Loucy (cell line): ENCODE data around the gene CSNK1G3.

Experiments
- H2AFZ ChIP-seq: fragments of 200-600 bp; sonication (generic); 2 replicates; pipeline ENCODE4 v1.6.0; 2016; ENCODE audit warnings: antibody characterized with exemption, mild to moderate bottlenecking, low read length, moderate library complexity
- H3F3A ChIP-seq: fragments of 200-600 bp; 2 replicates; pipeline ENCODE4 v1.6.0; 2016; ENCODE audit warnings: antibody characterized with exemption, low read depth, mild to moderate bottlenecking
- H3K27me3 ChIP-seq: fragments of 200-600 bp; sonication (generic); 2 replicates; pipeline ENCODE4 v1.6.1; 2014; ENCODE audit warnings: low read length, mild to moderate bottlenecking; ENCODE audit not compliant: insufficient read depth, poor library complexity, severe bottlenecking
- H3K36me3 ChIP-seq: fragments of 200-600 bp; sonication (generic); 2 replicates; pipeline ENCODE4 v1.6.1; 2016; ENCODE audit warnings: low read length; ENCODE audit not compliant: insufficient read depth
- H3K4me1 ChIP-seq: fragments of 200-600 bp; sonication (generic); 2 replicates; pipeline ENCODE4 v1.5.1; 2014; ENCODE audit warnings: low read length, mild to moderate bottlenecking; ENCODE audit not compliant: insufficient read depth, poor library complexity, severe bottlenecking
- H3K4me2 ChIP-seq: fragments of 200-600 bp; sonication (generic); 2 replicates; pipeline ENCODE4 v1.6.0; 2014; ENCODE audit warnings: antibody characterized with exemption, low read length, low read depth, mild to moderate bottlenecking; ENCODE audit not compliant: poor library complexity, severe bottlenecking
- H3K4me3 ChIP-seq: fragments of 200-600 bp; sonication (generic); 2 replicates; pipeline ENCODE4 v1.5.1; 2014; ENCODE audit warnings: low read length, mild to moderate bottlenecking, mixed read lengths; ENCODE audit not compliant: poor library complexity, severe bottlenecking
- H3K79me2 ChIP-seq: fragments of 200-600 bp; sonication (generic); 2 replicates; pipeline ENCODE4 v1.6.1; 2014; ENCODE audit warnings: low read length; ENCODE audit not compliant: insufficient read depth
- H3K9ac ChIP-seq: fragments of 200-600 bp; sonication (generic); 2 replicates; pipeline ENCODE4 v1.6.0; 2014; ENCODE audit warnings: mild to moderate bottlenecking, low read depth, low read length, moderate library complexity; ENCODE audit not compliant: poor library complexity, severe bottlenecking
- H3K9me2 ChIP-seq: fragments of 200-600 bp; sonication (generic); replicated peaks from 2 replicates; pipeline ENCODE4 v1.6.1; 2016; ENCODE audit warnings: low read depth, low read length, mixed read lengths
- H3K9me3 ChIP-seq: fragments of 200-600 bp; sonication (generic); 2 replicates; pipeline ENCODE4 v1.6.1; 2014; ENCODE audit warnings: mild to moderate bottlenecking, antibody characterized with exemption, low read length, low read depth; ENCODE audit not compliant: insufficient read depth
- H4K20me1 ChIP-seq: fragments of 200-600 bp; sonication (generic); 2 replicates; pipeline ENCODE4 v1.6.0; 2014; ENCODE audit warnings: antibody characterized with exemption, low read length, mild to moderate bottlenecking; ENCODE audit not compliant: insufficient read depth, poor library complexity, severe bottlenecking
- EZH2phosphoT487 ChIP-seq: fragments of 200-600 bp; IDR thresholded peaks from 2 replicates; pipeline ENCODE4 v1.6.1; 2018; ENCODE audit warnings: antibody characterized with exemption, mild to moderate bottlenecking, moderate library complexity, borderline replicate concordance
- TF ChIP-seq, protein P1 (sequence below): fragments of 200-600 bp; sonication (generic); conservative IDR thresholded peaks from 2 replicates; pipeline ENCODE4 v1.5.1; 2014; ENCODE audit warnings: mild to moderate bottlenecking, antibody characterized with exemption, low read length

The CSNK1G3 gene

DNA sequence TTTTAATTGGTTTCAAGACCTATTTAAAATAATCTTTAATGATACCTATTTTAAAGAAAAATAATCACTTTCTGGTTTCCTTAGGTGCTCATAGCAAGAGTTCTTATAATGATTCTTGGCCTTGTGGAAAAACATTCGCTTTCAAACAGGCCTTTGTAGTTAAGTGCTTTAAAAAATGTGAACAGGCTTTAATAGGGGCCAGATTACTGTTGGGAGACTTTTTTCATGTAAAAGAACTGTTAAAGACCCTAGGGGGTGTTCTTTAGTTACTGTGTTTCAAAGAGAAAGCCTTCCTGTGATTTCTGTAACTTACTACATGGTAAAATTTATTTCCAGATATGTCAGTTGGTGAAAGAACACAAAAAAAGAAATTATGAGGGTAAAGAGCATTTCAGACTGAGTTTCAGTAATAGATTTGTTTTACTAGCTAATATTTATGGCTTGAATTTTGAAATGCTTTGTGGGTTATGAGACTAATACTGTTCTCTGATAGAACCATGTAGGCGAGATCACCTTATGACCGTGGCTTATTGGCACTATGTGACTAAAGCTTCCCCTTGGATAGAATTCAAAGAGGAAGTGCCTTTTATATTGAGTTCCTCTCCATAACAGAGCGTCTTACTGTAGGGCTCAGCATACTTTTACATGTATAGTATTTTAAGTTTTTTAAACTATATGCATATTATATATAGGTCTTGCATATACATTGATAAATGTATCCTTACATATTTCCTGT, 70.7 kb downstream of the CSNK1G3 start:
- Histone ChIP-seq H3K36me3 (peaks cover 6% of the 10 kb centered on the region), H3K9me3 (no peaks in the 10 kb centered on the region), H3K4me1 (no peaks in the 10 kb centered on the region), H3F3A (no peaks in the 10 kb centered on the region), H3K9ac (no peak overlapping the region), H2AFZ (no peak overlapping the region), H3K4me2 (no peak overlapping the region), H3K9me2 (no peaks in the 10 kb centered on the region), H4K20me1 (no peaks in the 10 kb centered on the region), H3K27me3 (no peaks in the 10 kb centered on the region), H3K79me2 (no peaks in the 10 kb centered on the region), H3K4me3 (no peak overlapping the region)
- no peak for TF ChIP-seq EZH2phosphoT487
- TF ChIP-seq, protein P1, sequence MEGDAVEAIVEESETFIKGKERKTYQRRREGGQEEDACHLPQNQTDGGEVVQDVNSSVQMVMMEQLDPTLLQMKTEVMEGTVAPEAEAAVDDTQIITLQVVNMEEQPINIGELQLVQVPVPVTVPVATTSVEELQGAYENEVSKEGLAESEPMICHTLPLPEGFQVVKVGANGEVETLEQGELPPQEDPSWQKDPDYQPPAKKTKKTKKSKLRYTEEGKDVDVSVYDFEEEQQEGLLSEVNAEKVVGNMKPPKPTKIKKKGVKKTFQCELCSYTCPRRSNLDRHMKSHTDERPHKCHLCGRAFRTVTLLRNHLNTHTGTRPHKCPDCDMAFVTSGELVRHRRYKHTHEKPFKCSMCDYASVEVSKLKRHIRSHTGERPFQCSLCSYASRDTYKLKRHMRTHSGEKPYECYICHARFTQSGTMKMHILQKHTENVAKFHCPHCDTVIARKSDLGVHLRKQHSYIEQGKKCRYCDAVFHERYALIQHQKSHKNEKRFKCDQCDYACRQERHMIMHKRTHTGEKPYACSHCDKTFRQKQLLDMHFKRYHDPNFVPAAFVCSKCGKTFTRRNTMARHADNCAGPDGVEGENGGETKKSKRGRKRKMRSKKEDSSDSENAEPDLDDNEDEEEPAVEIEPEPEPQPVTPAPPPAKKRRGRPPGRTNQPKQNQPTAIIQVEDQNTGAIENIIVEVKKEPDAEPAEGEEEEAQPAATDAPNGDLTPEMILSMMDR = no peak

DNA sequence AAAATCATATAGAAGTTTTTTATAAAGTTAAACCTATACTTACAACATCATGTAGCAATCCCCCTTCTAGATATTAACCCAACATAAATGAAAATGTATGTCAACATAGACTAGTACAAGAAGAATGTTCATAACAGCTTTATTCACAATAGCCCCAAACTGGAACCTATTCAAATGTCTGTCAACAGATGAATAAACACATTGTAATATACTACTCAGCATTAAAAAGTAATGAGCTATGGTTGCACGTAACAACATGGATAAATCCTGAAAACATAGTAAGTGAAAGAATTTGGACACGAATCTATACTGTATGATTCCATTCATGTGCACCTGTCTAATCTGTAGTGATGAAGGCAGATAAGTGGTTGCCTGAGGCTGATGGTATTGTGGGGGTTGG, 73.9 kb downstream of the CSNK1G3 start:
- Histone ChIP-seq H3K79me2 (no peaks in the 10 kb centered on the region), H3K4me2 (no peak overlapping the region), H3F3A (no peaks in the 10 kb centered on the region), H3K9me2 (no peaks in the 10 kb centered on the region), H3K27me3 (no peaks in the 10 kb centered on the region), H3K36me3 (no peaks in the 10 kb centered on the region), H3K9me3 (no peaks in the 10 kb centered on the region), H3K4me1 (no peaks in the 10 kb centered on the region), H3K4me3 (no peak overlapping the region), H3K9ac (no peak overlapping the region), H4K20me1 (no peaks in the 10 kb centered on the region), H2AFZ (no peak overlapping the region)
- TF ChIP-seq, protein P1 = no peak
- no peak for TF ChIP-seq EZH2phosphoT487

DNA sequence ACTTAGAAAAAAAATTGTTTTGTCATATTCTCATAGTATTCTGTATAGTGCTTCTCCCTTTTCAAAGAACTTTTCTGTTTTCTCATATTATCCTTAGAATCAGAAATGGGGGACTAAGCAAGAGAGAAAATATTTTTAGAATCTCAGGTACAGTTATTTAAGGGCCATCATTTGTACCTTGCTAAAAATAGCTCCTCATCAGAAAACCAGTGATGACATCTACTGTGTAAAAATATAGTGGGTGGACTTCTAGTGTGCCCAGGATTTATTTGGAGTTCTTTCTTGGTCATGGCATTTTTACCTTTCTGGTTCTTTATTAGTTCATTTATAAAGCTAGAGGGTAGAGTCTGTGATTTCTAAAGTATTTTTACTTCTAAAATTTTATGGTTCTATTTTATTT, 82.5 kb downstream of the CSNK1G3 start:
- Histone ChIP-seq H3K4me2 (no peak overlapping the region), H3K4me1 (peaks cover 5% of the 10 kb centered on the region), H3K27me3 (no peaks in the 10 kb centered on the region), H3K9me2 (no peaks in the 10 kb centered on the region), H3K9me3 (no peaks in the 10 kb centered on the region), H3K36me3 (peaks cover 20% of the 10 kb centered on the region; the same call in 1 of the 2 replicates), H3K4me3 (no peak overlapping the region), H2AFZ (no peak overlapping the region), H3K9ac (no peak overlapping the region), H3F3A (no peaks in the 10 kb centered on the region), H4K20me1 (no peaks in the 10 kb centered on the region), H3K79me2 (no peaks in the 10 kb centered on the region)
- TF ChIP-seq, protein P1 = no peak
- no peak for TF ChIP-seq EZH2phosphoT487
